ENCODE results near the gene NTN1.

NTN1 gene

GRCh38 chr17:9004961-9005285, 16.4 kb upstream of the NTN1 start:
- DNase-seq (ENCODE audit: low spot score) = no peak

- DNase-seq (ENCODE audit: low spot score) = no peak
Observed at GRCh38 chr17:9006175-9006767, 15.0 kb upstream of the NTN1 start.

GRCh38 chr17:9007052-9007714, 14.1 kb upstream of the NTN1 start:
- DNase-seq (ENCODE audit: low spot score) = no peak

- DNase-seq (ENCODE audit: low spot score) = no peak
Observed at GRCh38 chr17:9009096-9009495, 12.2 kb upstream of the NTN1 start.

- no peak for DNase-seq (ENCODE audit: low spot score)
Observed at GRCh38 chr17:9009737-9010136, 11.6 kb upstream of the NTN1 start.

GRCh38 chr17:9011001-9011400, 10.3 kb upstream of the NTN1 start:
- no peak for DNase-seq (ENCODE audit: low spot score)

- no peak for DNase-seq (ENCODE audit: low spot score)
Observed at GRCh38 chr17:9016941-9017552, 4.3 kb upstream of the NTN1 start.

GRCh38 chr17:9018726-9019125, 2.6 kb upstream of the NTN1 start:
- no peak for DNase-seq (ENCODE audit: low spot score)

GRCh38 chr17:9020096-9020823, 1.1 kb upstream of the NTN1 start:
- no peak for DNase-seq (ENCODE audit: low spot score)

GRCh38 chr17:9020824-9021157, 519 bp upstream of the NTN1 start:
- DNase-seq (ENCODE audit: low spot score) = no peak

- no peak for DNase-seq (ENCODE audit: low spot score)
Observed at GRCh38 chr17:9021992-9022572, 772 bp downstream of the NTN1 start.

GRCh38 chr17:9022573-9023391, 1.5 kb downstream of the NTN1 start:
- no peak for DNase-seq (ENCODE audit: low spot score)

- no peak for DNase-seq (ENCODE audit: low spot score)
Observed at GRCh38 chr17:9023392-9024218, 2.3 kb downstream of the NTN1 start.

GRCh38 chr17:9024497-9024896, 3.2 kb downstream of the NTN1 start:
- DNase-seq (ENCODE audit: low spot score) = no peak

GRCh38 chr17:9026741-9027140, 5.4 kb downstream of the NTN1 start:
- no peak for DNase-seq (ENCODE audit: low spot score)

- DNase-seq (ENCODE audit: low spot score) = no peak
Observed at GRCh38 chr17:9028202-9028987, 7.1 kb downstream of the NTN1 start.

- no peak for DNase-seq (ENCODE audit: low spot score)
Observed at GRCh38 chr17:9028988-9029570, 7.8 kb downstream of the NTN1 start.

GRCh38 chr17:9032151-9032550, 10.8 kb downstream of the NTN1 start:
- no peak for DNase-seq (ENCODE audit: low spot score)

GRCh38 chr17:9032583-9032982, 11.3 kb downstream of the NTN1 start:
- DNase-seq (ENCODE audit: low spot score) = no peak

GRCh38 chr17:9035249-9035648, 13.9 kb downstream of the NTN1 start:
- DNase-seq (ENCODE audit: low spot score) = no peak
